Activated T-helper 17 cell treated with anti-CD3 and anti-CD28 coated beads, Interleukin-2, amount 50 U/mL, for 72 hours (primary cell): ENCODE data around the gene IL12B. TPM values are rescaled to one million over a fixed set of nuclear protein-coding genes. Genes with fewer than 3 reads are reported as not detected.
A peak's percentile ranks its signal among the peaks of the same experiment; 100 is the strongest.
"Not testable (repeated sequence)": the region's sequence is repeated elsewhere in the genome, so short reads cannot be mapped to it uniquely, and the experiment has no call there.

Experiments
- ATAC-seq: fragments of 150-1000 bp; cut with Tn5 transposase; replicated peaks from 2 replicates; pipeline ENCODE4 v1.10.0; 2021; ENCODE audit warnings: mild to moderate bottlenecking, moderate library complexity
- H3K27ac Mint-ChIP-seq: one replicate; pipeline ENCODE4 v1.8.0; 2022; ENCODE audit warnings: mixed read lengths
- H3K27me3 Mint-ChIP-seq: one replicate; pipeline ENCODE4 v1.8.0; 2022; ENCODE audit warnings: mixed read lengths
- H3K36me3 Mint-ChIP-seq: one replicate; pipeline ENCODE4 v1.8.0; 2022; ENCODE audit warnings: low read depth, mild to moderate bottlenecking, mixed read lengths
- H3K4me1 Mint-ChIP-seq: one replicate; pipeline ENCODE4 v1.8.0; 2022; ENCODE audit warnings: mixed read lengths
- H3K4me3 Mint-ChIP-seq: one replicate; pipeline ENCODE4 v1.8.0; 2022; ENCODE audit warnings: mild to moderate bottlenecking, mixed read lengths
- H3K9me3 Mint-ChIP-seq: one replicate; pipeline ENCODE4 v1.8.0; 2022; ENCODE audit warnings: mixed read lengths
- total RNA-seq, 2 donors: library from RNA; stranded (reverse); gene quantifications; one replicate each; pipeline ENCODE4 v1.2.3, GENCODE V29; 2022

IL12B gene
- total RNA-seq, 2 donors from 2014 or later = not detected

GRCh38 chr5:159286420-159287035, 43.8 kb downstream of the IL12B start:
- Mint-ChIP-seq H3K27ac (no peak overlapping the region), H3K4me3 (no peak overlapping the region), H3K9me3 (no peaks in the 10 kb centered on the region), H3K36me3 (peaks cover 36% of the 10 kb centered on the region), H3K27me3 (no peaks in the 10 kb centered on the region), H3K4me1 (no peaks in the 10 kb centered on the region)
- no peak for ATAC-seq

DNA sequence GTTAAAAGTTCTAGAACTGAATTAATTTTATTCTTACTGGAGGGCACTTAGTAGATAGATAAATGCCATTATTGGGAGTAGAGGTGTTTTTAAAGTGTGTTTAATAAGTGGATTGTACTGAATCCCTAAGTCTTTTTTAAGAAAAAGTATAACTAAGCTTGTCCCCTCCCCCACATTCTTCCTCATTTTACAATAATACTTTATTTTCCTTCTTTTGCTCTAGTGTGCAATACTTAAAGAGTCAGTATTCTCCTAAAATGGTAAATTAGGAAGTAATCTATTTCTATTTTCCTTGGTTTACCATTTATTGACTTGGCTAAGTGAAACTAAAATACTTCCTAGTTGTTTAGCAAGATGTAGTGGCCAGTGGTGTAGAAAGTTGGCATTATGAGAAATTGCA, 55.6 kb downstream of the IL12B start:
- Mint-ChIP-seq H3K4me3 (peak overlapping the region; percentile 33), H3K9me3 (no peaks in the 10 kb centered on the region), H3K27me3 (no peaks in the 10 kb centered on the region), H3K36me3 (peaks cover 89% of the 10 kb centered on the region), H3K27ac (no peak overlapping the region), H3K4me1 (peaks cover 6% of the 10 kb centered on the region)
- ATAC-seq = no peak

- peaks cover 9% of the 10 kb centered on the region for H3K4me1 Mint-ChIP-seq
- no peak for ATAC-seq
- no peaks in the 10 kb centered on the region for H3K9me3 Mint-ChIP-seq
- no peaks in the 10 kb centered on the region for H3K27me3 Mint-ChIP-seq
- H3K36me3 Mint-ChIP-seq = peaks cover 89% of the 10 kb centered on the region
- H3K4me3 Mint-ChIP-seq = no peak overlapping the region
- no peak overlapping the region for H3K27ac Mint-ChIP-seq
Observed at GRCh38 chr5:159273923-159274322, 56.4 kb downstream of the IL12B start.

DNA sequence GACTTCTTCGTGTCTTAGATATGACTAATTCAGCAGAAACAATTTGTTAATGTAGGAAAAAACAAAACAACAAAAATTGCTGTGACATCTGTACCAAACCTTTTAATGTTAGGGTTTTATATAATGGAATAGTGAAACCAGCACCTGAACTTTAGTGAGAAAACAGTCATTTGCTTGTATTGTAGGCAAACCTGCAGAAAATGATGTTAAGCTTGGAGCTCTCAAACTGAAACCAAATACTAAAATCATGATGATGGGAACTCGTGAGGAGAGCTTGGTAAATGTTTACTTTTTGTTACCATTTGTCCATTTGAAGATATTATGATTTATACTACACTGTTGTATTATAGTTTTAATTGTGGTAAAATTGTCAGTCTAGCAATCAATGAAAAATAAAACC, 60.6 kb downstream of the IL12B start:
- Mint-ChIP-seq H3K4me1 (peaks cover 17% of the 10 kb centered on the region), H3K9me3 (no peaks in the 10 kb centered on the region), H3K4me3 (peak overlapping the region; percentile 46), H3K27ac (peak overlapping the region; percentile 56), H3K27me3 (no peaks in the 10 kb centered on the region), H3K36me3 (peaks cover 71% of the 10 kb centered on the region)
- ATAC-seq = no peak

DNA sequence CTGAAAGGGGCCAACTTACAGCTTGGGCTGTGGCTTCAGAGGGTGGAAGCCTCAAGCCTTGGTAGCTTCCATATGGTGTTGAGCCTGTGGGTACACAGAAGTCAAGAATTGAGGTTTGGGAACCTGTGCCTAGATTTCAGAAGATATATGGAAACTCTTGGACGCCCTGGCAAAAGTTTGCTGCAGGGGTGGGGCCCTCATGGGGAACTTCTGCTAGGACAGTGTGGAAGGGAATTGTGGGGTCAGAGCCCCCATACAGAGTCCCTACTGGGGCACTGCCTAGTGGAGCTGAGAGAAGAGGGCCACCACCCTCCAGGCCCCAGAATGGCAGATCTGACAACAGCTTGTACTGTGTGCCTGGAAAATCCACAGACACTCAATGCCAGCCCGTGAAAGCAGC, 63.5 kb downstream of the IL12B start:
- not testable (repeated sequence) for H3K4me3 Mint-ChIP-seq, ATAC-seq, H3K9me3 Mint-ChIP-seq, H3K27me3 Mint-ChIP-seq
- H3K4me1 Mint-ChIP-seq = peaks cover 29% of the 10 kb centered on the region
- peak overlapping the region; percentile 67 for H3K27ac Mint-ChIP-seq
- peaks cover 57% of the 10 kb centered on the region for H3K36me3 Mint-ChIP-seq

Other genes starting within 250 kb of the IL12B start
- under 1 TPM in 1 of 2 donors, not detected in 1; 0.37 TPM for gene EBF1, start 230.6 kb downstream of the IL12B start, total RNA-seq
- gene RNF145, start 120.9 kb downstream of the IL12B start, total RNA-seq = 100 to 1,000 TPM in 1 of 2 donors, 10 to 100 TPM in 1; 88.3 to 111 TPM
- 10 to 100 TPM; 13.4 to 24.7 TPM for gene UBLCP1, start 67.2 kb downstream of the IL12B start, total RNA-seq